Heart left ventricle (tissue), 16 donors: Measurements from ENCODE around the gene TANGO2. TPM values are rescaled to one million over a fixed set of nuclear protein-coding genes. Genes with fewer than 3 reads are reported as not detected.
A peak's percentile ranks its signal among the peaks of the same experiment; 100 is the strongest.

Experiments used
- ATAC-seq, 4 donors: fragments of 200-7000 bp; cut with Tn5 transposase; one replicate each; pipeline ENCODE4 v1.9.1; 2020 to 2022; ENCODE audit warnings: moderate library complexity in 4 of 4, mild to moderate bottlenecking in 3 of 4, moderate number of reproducible peaks in 1 of 4
- DNase-seq, 5 donors: peaks; one replicate each; pipeline ENCODE4 v3.0.0-alpha.2; 2020
- H3K27ac ChIP-seq, 12 donors: fragments of 200-600 bp; sonication (generic) in 4 of 12; one replicate each; pipeline versions ENCODE4 v1.5.0 to v1.8.0; 2016 to 2022; ENCODE audit warnings: mild to moderate bottlenecking in 2 of 12
- H3K27me3 ChIP-seq, 9 donors: fragments of 200-600 bp; sonication (generic) in 2 of 9; one replicate each; pipeline versions ENCODE4 v1.5.1 to v1.8.0; 2016 to 2022; ENCODE audit warnings: mild to moderate bottlenecking in 3 of 9
- H3K36me3 ChIP-seq, 9 donors: fragments of 200-600 bp; sonication (generic) in 2 of 9; one replicate each; pipeline versions ENCODE4 v1.5.0 to v1.8.0; 2018 to 2022; ENCODE audit warnings: mild to moderate bottlenecking in 2 of 9
- H3K4me1 ChIP-seq, 12 donors: fragments of 200-600 bp; sonication (generic) in 4 of 12; one replicate each; pipeline versions ENCODE4 v1.5.0 to v1.8.0; 2016 to 2022; ENCODE audit warnings: mild to moderate bottlenecking in 3 of 12
- H3K4me3 ChIP-seq, 12 donors: fragments of 200-600 bp; sonication (generic) in 4 of 12; one replicate each; pipeline versions ENCODE4 v1.5.0 to v1.8.0; 2017 to 2022; ENCODE audit warnings: mild to moderate bottlenecking in 9 of 12, moderate library complexity in 4 of 12
- H3K9me3 ChIP-seq, 12 donors: fragments of 200-600 bp; sonication (generic) in 4 of 12; one replicate each; pipeline versions ENCODE4 v1.5.0 to v1.8.0; 2016 to 2022; ENCODE audit warnings: mild to moderate bottlenecking in 1 of 12
- CTCF ChIP-seq, 12 donors: fragments of 200-600 bp; sonication (generic) in 4 of 12; IDR thresholded peaks; one replicate each; pipeline versions ENCODE4 v1.5.0 to v1.8.0; 2018 to 2022; ENCODE audit warnings: antibody characterized with exemption in 12 of 12, mild to moderate bottlenecking in 5 of 12
- POLR2A ChIP-seq, 2 donors: fragments of 450-650 bp; IDR thresholded peaks; one replicate each; pipeline ENCODE4 v1.6.1; 2017; ENCODE audit warnings: antibody characterized with exemption in 2 of 2, mild to moderate bottlenecking in 2 of 2, moderate library complexity in 2 of 2
- WGBS, 4 donors: extraction: QIAGEN DNeasy Blood & Tissue Kit in 2 of 4; methylation state at CpG; one replicate each; pipeline versions ENCODE4 v1.1.5 to v1.1.7; 2013 to 2018; 5-methylcytosine and 5-hydroxymethylcytosine counted together
- intact Hi-C, 10 donors: fragments of 100-400 bp; cut with DNase I; formaldehyde crosslinking; loops; one replicate each; pipeline versions ENCODE4 v1.11.1 to v1.14.2; 2022
- polyA plus RNA-seq, 2 donors: library from polyadenylated mRNA; stranded (reverse); fragments of 200-250 nt; gene quantifications; one replicate each; pipeline ENCODE4 v1.2.3, GENCODE V29; 2013
- total RNA-seq, 9 donors: library from RNA; depleted of rRNA in 2 of 9; stranded (reverse); fragments of >200 nt in 2 of 9; fragmentation: NEBNext Ultra II Directional in 3 of 9; extraction: Animal tissue kit (Norgen Biotek cat#: 25700) in 3 of 9; gene quantifications; one replicate each; pipeline versions ENCODE4 v1.1.0 to v1.2.4, GENCODE V29; 2016 to 2023
- donor health status: ischemic (EF 13 %, LVEDD 7.1; RV severe dilation, severe dysfunction).
- donor health status: healthy with polysubstance abuse.
- donor health status: DM: no; HTN: yes; CAD: no.
- donor health status: DM: no; HTN: no; CAD: no.
- donor health status: ischemic (EF 25% LVEDD 6.9; RV normal size, moderate dysfunction).
- donor health status: ischemic (EF 25% LVEDD 5.7; RV mildly dilated, moderate dysfunction).
- donor health status: healthy.
- donor health status: DM: yes; HTN: yes; CAD: no.
- donor health status: ischemic (EF 35%, LVEDD 5.7; RV mildly dilated, moderate dysfunction).
- donor health status: nonischemic (EF 11% LVEDD 7.7; RV severe dilation, severe dysfunction).
- donor health status: DM: yes; HTN: yes; CAD: no.
- donor health status: PGD.
- donor health status: ischemic (EF 29% LVEDD 5.4; RV normal size, mild dysfunction).
- donor health status: nonischemic (EF 23%, LVEDD 6.1; RV moderate dilation, normal function).

Gene TANGO2
- total and polyA plus RNA-seq, 11 donors: 51.3 to 341 (median 63.0) TPM

- TF ChIP-seq CTCF (IDR thresholded peaks at IDR 0.05) (no peak), POLR2A (IDR thresholded peaks at IDR 0.05) (no peak)
- H3K27ac ChIP-seq: no peak overlapping the region
- no peaks in the 10 kb centered on the region for H3K36me3 ChIP-seq
- intact Hi-C loops: no loop called here
- peaks cover 0 to 1% (median 0%) of the 10 kb centered on the region in 12 donors for H3K9me3 ChIP-seq
- DNase-seq: peak in 3 of 5 donors; percentile 9 to 33 (median 13)
- peaks cover 0 to 29% (median 11%) of the 10 kb centered on the region in 12 donors for H3K4me1 ChIP-seq
- 88 to 94% (median 90%) methylated on average over 8 of the region's 8 CpGs for WGBS, 4 donors
- no peak overlapping the region for H3K4me3 ChIP-seq
- no peak for ATAC-seq
- H3K27me3 ChIP-seq: no peaks in the 10 kb centered on the region
Measured at GRCh38 chr22:20009582-20010306, 11.2 kb upstream of the TANGO2 start.

- no peaks in the 10 kb centered on the region for H3K9me3 ChIP-seq
- intact Hi-C loops: no loop called here
- ATAC-seq: peak in 2 of 4 donors; percentile 19 to 51
- 77 to 85% (median 81%) methylated on average over 8 to 14 of the region's 14 CpGs for WGBS, 4 donors
- H3K36me3 ChIP-seq: no peaks in the 10 kb centered on the region
- DNase-seq: peak in 3 of 5 donors; percentile 21 to 44 (median 26)
- TF ChIP-seq POLR2A (IDR thresholded peaks at IDR 0.05): no peak
- no peak for TF ChIP-seq CTCF (IDR thresholded peaks at IDR 0.05)
- H3K27me3 ChIP-seq: peaks cover 0 to 8% (median 0%) of the 10 kb centered on the region in 9 donors
- H3K27ac ChIP-seq: peak overlapping the region in 1 of 12 donors; percentile 47
- H3K4me3 ChIP-seq: no peak overlapping the region
- peaks cover 0 to 36% (median 11%) of the 10 kb centered on the region in 12 donors for H3K4me1 ChIP-seq
Measured at GRCh38 chr22:20010307-20011122, 10.4 kb upstream of the TANGO2 start.

- intact Hi-C loops: no loop called here
- TF ChIP-seq CTCF (IDR thresholded peaks at IDR 0.05) (no peak), POLR2A (IDR thresholded peaks at IDR 0.05) (no peak)
- ATAC-seq (no peak), DNase-seq (peak in 3 of 5 donors; percentile 13 to 43 (median 21))
- Histone ChIP-seq H3K27me3 (peaks cover 0 to 14% (median 0%) of the 10 kb centered on the region in 9 donors), H3K4me1 (peaks cover 0 to 44% (median 13%) of the 10 kb centered on the region in 12 donors), H3K9me3 (no peaks in the 10 kb centered on the region), H3K4me3 (no peak overlapping the region), H3K36me3 (no peaks in the 10 kb centered on the region), H3K27ac (peak overlapping the region in 1 of 12 donors; percentile 47)
- WGBS, 4 donors: 65 to 72% (median 69%) methylated on average over 18 to 20 of the region's 20 CpGs
Measured at GRCh38 chr22:20011123-20011992, 9.6 kb upstream of the TANGO2 start.
